ENCODE data around the gene PRKCA.

The PRKCA gene

GRCh38 chr17:66580184-66580955, 278.0 kb downstream of the PRKCA start:
- Histone ChIP-seq H3K36me3 (ENCODE audit: control insufficient read depth, insufficient read depth, low read length) (peaks cover 2% of the 10 kb centered on the region), H3K4me3 (ENCODE audit: low read length) (no peak overlapping the region), H3K27me3 (ENCODE audit: control insufficient read depth, insufficient read depth, low read length) (no peaks in the 10 kb centered on the region), H3K27ac (ENCODE audit: low read depth, low read length) (peak overlapping the region; percentile 34), H3K4me1 (ENCODE audit: control insufficient read depth, insufficient read depth, low read length) (peaks cover 7% of the 10 kb centered on the region), H3K9ac (ENCODE audit: low read length) (no peak overlapping the region)

- Histone ChIP-seq H3K27ac (ENCODE audit: low read depth, low read length) (peak overlapping the region; percentile 34), H3K4me1 (ENCODE audit: control insufficient read depth, insufficient read depth, low read length) (peaks cover 7% of the 10 kb centered on the region), H3K36me3 (ENCODE audit: control insufficient read depth, insufficient read depth, low read length) (peaks cover 2% of the 10 kb centered on the region), H3K9ac (ENCODE audit: low read length) (no peak overlapping the region), H3K27me3 (ENCODE audit: control insufficient read depth, insufficient read depth, low read length) (no peaks in the 10 kb centered on the region), H3K4me3 (ENCODE audit: low read length) (no peak overlapping the region)
These were observed 278.6 kb downstream of the PRKCA start for GRCh38 chr17:66580956-66581391.

DNA sequence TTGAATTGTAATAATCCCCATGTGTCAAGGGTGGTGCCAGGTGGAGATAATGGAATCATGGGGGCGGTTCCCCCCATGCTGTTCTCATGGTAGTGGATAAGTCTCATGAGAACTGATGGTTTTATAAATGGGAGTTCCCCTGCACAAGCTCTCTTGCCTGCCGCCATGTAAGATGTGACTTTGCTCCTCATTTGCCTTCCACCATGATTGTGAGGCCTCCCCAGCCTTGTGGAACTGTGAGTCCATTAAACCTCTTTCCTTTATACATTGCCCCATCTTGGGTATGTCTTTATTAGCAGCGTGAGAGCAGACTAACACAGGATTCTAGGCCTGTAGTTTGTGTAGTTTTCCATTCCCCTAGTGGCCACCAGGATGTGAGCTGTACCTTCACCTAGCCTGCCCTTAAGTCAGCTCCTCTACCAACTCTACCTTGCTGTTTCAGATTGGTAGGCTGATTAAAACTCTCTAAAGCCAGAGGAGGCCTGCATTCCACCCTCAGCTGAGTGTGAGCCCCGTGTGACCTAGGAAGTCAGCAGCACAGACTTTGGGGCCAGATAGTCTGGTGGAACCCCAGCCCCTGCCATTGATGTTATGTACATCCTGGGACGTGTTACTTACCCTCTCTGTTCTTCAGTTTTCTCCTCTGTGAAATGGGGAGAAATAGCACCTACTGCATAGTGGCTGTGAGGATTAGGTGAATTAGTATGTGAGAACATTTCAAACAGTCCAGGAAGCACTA, 280.1 kb downstream of the PRKCA start:
- Histone ChIP-seq H3K27ac (ENCODE audit: low read depth, low read length) (no peak overlapping the region), H3K4me1 (ENCODE audit: control insufficient read depth, insufficient read depth, low read length) (peaks cover 7% of the 10 kb centered on the region), H3K36me3 (ENCODE audit: control insufficient read depth, insufficient read depth, low read length) (peaks cover 2% of the 10 kb centered on the region), H3K27me3 (ENCODE audit: control insufficient read depth, insufficient read depth, low read length) (no peaks in the 10 kb centered on the region), H3K4me3 (ENCODE audit: low read length) (no peak overlapping the region), H3K9ac (ENCODE audit: low read length) (no peak overlapping the region)

- Histone ChIP-seq H3K4me3 (ENCODE audit: low read length) (no peak overlapping the region), H3K27me3 (ENCODE audit: control insufficient read depth, insufficient read depth, low read length) (no peaks in the 10 kb centered on the region), H3K4me1 (ENCODE audit: control insufficient read depth, insufficient read depth, low read length) (peaks cover 7% of the 10 kb centered on the region), H3K27ac (ENCODE audit: low read depth, low read length) (no peak overlapping the region), H3K36me3 (ENCODE audit: control insufficient read depth, insufficient read depth, low read length) (peaks cover 2% of the 10 kb centered on the region), H3K9ac (ENCODE audit: low read length) (no peak overlapping the region)
These were observed 280.8 kb downstream of the PRKCA start for GRCh38 chr17:66583112-66583748.

- Histone ChIP-seq H3K4me1 (ENCODE audit: control insufficient read depth, insufficient read depth, low read length) (peaks cover 7% of the 10 kb centered on the region), H3K36me3 (ENCODE audit: control insufficient read depth, insufficient read depth, low read length) (peaks cover 2% of the 10 kb centered on the region), H3K27ac (ENCODE audit: low read depth, low read length) (no peak overlapping the region), H3K9ac (ENCODE audit: low read length) (no peak overlapping the region), H3K27me3 (ENCODE audit: control insufficient read depth, insufficient read depth, low read length) (no peaks in the 10 kb centered on the region), H3K4me3 (ENCODE audit: low read length) (no peak overlapping the region)
These were observed 282.5 kb downstream of the PRKCA start for GRCh38 chr17:66584927-66585326.

DNA sequence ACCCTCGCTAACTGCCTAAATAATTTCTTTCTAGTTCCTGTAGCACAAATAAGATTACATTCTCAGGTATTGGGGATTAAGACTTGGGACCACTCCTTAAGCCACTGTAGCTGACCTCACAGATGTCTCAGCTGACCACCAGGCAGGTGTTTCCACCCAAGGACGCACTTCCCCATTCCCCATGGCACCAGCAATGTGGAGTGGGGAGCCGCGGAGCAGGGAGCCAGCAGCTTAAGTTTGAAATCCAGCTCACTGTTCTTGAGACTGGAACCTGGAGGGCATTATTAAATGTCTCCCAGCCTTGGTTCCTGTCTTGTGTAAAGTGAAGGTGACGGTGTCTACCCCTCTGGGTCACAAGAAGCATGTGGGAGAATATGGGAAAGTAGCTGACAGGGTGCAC, 283.1 kb downstream of the PRKCA start:
- peaks cover 3% of the 10 kb centered on the region for H3K4me1 ChIP-seq (ENCODE audit: control insufficient read depth, insufficient read depth, low read length)
- no peak overlapping the region for H3K9ac ChIP-seq (ENCODE audit: low read length)
- H3K27me3 ChIP-seq (ENCODE audit: control insufficient read depth, insufficient read depth, low read length) = no peaks in the 10 kb centered on the region
- no peak overlapping the region for H3K27ac ChIP-seq (ENCODE audit: low read depth, low read length)
- H3K36me3 ChIP-seq (ENCODE audit: control insufficient read depth, insufficient read depth, low read length) = peaks cover 2% of the 10 kb centered on the region
- no peak overlapping the region for H3K4me3 ChIP-seq (ENCODE audit: low read length)

DNA sequence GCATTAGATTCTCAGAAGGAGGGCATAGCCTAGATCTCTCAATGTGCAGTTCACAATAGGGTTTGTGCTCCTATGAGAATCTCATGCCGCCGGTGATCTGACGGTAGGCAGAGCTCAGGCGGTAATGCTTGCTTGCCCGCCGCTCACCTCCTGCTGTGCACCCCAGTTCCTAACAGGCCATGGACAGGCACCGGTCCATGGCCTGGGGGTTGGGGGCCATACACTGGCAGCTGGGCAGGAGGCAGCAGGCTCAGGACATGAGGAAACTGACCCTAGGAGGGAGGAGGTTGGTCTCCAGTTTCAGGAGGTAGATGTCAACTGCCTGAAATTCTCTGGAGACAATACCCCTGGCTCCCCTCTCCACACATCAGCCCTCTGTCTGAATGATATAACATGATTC, 287.5 kb downstream of the PRKCA start:
- H3K27ac ChIP-seq (ENCODE audit: low read depth, low read length) = no peak overlapping the region
- peaks cover 1% of the 10 kb centered on the region for H3K36me3 ChIP-seq (ENCODE audit: control insufficient read depth, insufficient read depth, low read length)
- H3K4me3 ChIP-seq (ENCODE audit: low read length) = no peak overlapping the region
- H3K27me3 ChIP-seq (ENCODE audit: control insufficient read depth, insufficient read depth, low read length) = no peaks in the 10 kb centered on the region
- no peaks in the 10 kb centered on the region for H3K4me1 ChIP-seq (ENCODE audit: control insufficient read depth, insufficient read depth, low read length)
- H3K9ac ChIP-seq (ENCODE audit: low read length) = no peak overlapping the region

GRCh38 chr17:66593116-66593515, 290.7 kb downstream of the PRKCA start:
- no peak overlapping the region for H3K9ac ChIP-seq (ENCODE audit: low read length)
- peaks cover 2% of the 10 kb centered on the region for H3K36me3 ChIP-seq (ENCODE audit: control insufficient read depth, insufficient read depth, low read length)
- H3K27ac ChIP-seq (ENCODE audit: low read depth, low read length) = no peak overlapping the region
- H3K4me3 ChIP-seq (ENCODE audit: low read length) = no peak overlapping the region
- H3K4me1 ChIP-seq (ENCODE audit: control insufficient read depth, insufficient read depth, low read length) = no peaks in the 10 kb centered on the region
- no peaks in the 10 kb centered on the region for H3K27me3 ChIP-seq (ENCODE audit: control insufficient read depth, insufficient read depth, low read length)

GRCh38 chr17:66595893-66596292, 293.5 kb downstream of the PRKCA start:
- no peak overlapping the region for H3K4me3 ChIP-seq (ENCODE audit: low read length)
- no peak overlapping the region for H3K9ac ChIP-seq (ENCODE audit: low read length)
- peaks cover 2% of the 10 kb centered on the region for H3K36me3 ChIP-seq (ENCODE audit: control insufficient read depth, insufficient read depth, low read length)
- H3K27ac ChIP-seq (ENCODE audit: low read depth, low read length) = no peak overlapping the region
- H3K4me1 ChIP-seq (ENCODE audit: control insufficient read depth, insufficient read depth, low read length) = no peaks in the 10 kb centered on the region
- H3K27me3 ChIP-seq (ENCODE audit: control insufficient read depth, insufficient read depth, low read length) = no peaks in the 10 kb centered on the region

GRCh38 chr17:66602659-66603384, 300.4 kb downstream of the PRKCA start:
- H3K27ac ChIP-seq (ENCODE audit: low read depth, low read length) = no peak overlapping the region
- H3K27me3 ChIP-seq (ENCODE audit: control insufficient read depth, insufficient read depth, low read length) = no peaks in the 10 kb centered on the region
- no peaks in the 10 kb centered on the region for H3K36me3 ChIP-seq (ENCODE audit: control insufficient read depth, insufficient read depth, low read length)
- no peak overlapping the region for H3K4me3 ChIP-seq (ENCODE audit: low read length)
- H3K9ac ChIP-seq (ENCODE audit: low read length) = no peak overlapping the region
- H3K4me1 ChIP-seq (ENCODE audit: control insufficient read depth, insufficient read depth, low read length) = peaks cover 2% of the 10 kb centered on the region

- Histone ChIP-seq H3K36me3 (ENCODE audit: control insufficient read depth, insufficient read depth, low read length) (no peaks in the 10 kb centered on the region), H3K27ac (ENCODE audit: low read depth, low read length) (no peak overlapping the region), H3K9ac (ENCODE audit: low read length) (no peak overlapping the region), H3K4me3 (ENCODE audit: low read length) (no peak overlapping the region), H3K27me3 (ENCODE audit: control insufficient read depth, insufficient read depth, low read length) (no peaks in the 10 kb centered on the region), H3K4me1 (ENCODE audit: control insufficient read depth, insufficient read depth, low read length) (peaks cover 2% of the 10 kb centered on the region)
These were observed 302.0 kb downstream of the PRKCA start for GRCh38 chr17:66604376-66604775.

- no peaks in the 10 kb centered on the region for H3K36me3 ChIP-seq (ENCODE audit: control insufficient read depth, insufficient read depth, low read length)
- H3K27ac ChIP-seq (ENCODE audit: low read depth, low read length) = no peak overlapping the region
- H3K9ac ChIP-seq (ENCODE audit: low read length) = no peak overlapping the region
- no peaks in the 10 kb centered on the region for H3K27me3 ChIP-seq (ENCODE audit: control insufficient read depth, insufficient read depth, low read length)
- no peak overlapping the region for H3K4me3 ChIP-seq (ENCODE audit: low read length)
- H3K4me1 ChIP-seq (ENCODE audit: control insufficient read depth, insufficient read depth, low read length) = peaks cover 2% of the 10 kb centered on the region
These were observed 303.1 kb downstream of the PRKCA start for GRCh38 chr17:66605541-66605940.

Measured in rectal smooth muscle tissue (tissue), 1 donor.